ENCODE measurements around the gene APOA4.

The APOA4 gene

DNA sequence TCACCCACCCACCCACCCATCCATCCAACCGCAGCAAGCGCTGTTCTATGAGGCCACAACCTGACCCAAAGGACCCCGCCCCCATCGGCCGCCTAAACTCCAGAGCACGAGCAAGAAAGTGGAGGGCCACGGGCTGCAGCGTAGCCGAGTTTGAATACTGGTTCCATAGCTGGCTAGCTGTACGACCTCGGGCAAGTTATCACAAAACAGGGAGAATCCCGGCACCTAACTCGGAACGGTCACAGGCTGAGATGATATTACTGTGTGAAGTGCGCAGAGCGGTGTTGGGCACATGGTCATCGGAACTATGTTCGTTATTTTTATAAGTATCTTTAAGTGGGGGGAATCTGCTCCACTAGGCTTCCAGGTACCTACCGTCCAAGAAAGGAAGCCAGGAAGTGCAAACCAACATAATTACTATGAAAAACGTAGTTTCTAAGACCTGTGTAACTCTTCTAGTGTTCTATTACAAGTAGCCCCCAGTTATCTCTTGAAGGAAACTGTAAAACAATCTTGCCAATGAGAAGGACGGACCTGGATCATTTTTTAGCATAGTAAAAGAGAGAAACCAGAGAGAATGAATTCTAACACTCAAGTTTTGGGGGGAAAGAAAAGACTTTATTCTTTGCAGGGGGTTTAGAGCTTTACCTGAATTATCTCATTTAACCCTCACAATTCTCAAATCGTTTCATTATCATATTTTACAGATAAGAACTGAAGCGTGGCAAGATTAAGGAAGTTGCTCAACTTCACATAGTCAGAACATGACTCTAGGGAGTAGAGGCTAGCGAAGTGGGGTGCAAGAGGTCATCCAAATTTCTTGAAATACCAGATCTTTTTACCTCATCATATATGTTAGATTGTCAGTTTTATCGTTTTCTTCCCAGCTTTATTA, 49.7 kb downstream of the APOA4 start:
- FAIRE-seq, result no peak

GRCh38 chr11:116772443-116773202, 50.5 kb downstream of the APOA4 start, which contains the start of gene BUD13:
TSS of gene BUD13 (minus strand) at chr11:116772987. CDS start at chr11:116772964, 23 bp downstream.
- no peak for FAIRE-seq

GRCh38 chr11:116771935-116772334, 51.2 kb downstream of the APOA4 start:
- FAIRE-seq, result no peak
